ENCODE measurements around the gene TRAF4.
"Not testable (repeated sequence)": the region's sequence is repeated elsewhere in the genome, so short reads cannot be mapped to it uniquely, and the experiment has no call there.

Gene TRAF4

GRCh38 chr17:28714281-28714680 is 29.5 kb upstream of the TRAF4 start:
- no peak for DNase-seq (ENCODE audit: low read depth in 2 of 2)

GRCh38 chr17:28715217-28715616 is 28.6 kb upstream of the TRAF4 start:
- DNase-seq (ENCODE audit: low read depth in 2 of 2): no peak

GRCh38 chr17:28716740-28717577 is 26.9 kb upstream of the TRAF4 start:
- no peak for DNase-seq (ENCODE audit: low read depth in 2 of 2)

GRCh38 chr17:28717578-28718332 is 26.1 kb upstream of the TRAF4 start, which contains the start of gene RAB34:
Gene RAB34 (minus strand): TSS chr17:28717868. CDS start chr17:28717266, 602 bp downstream.
- no peak for DNase-seq (ENCODE audit: low read depth in 2 of 2)

DNA sequence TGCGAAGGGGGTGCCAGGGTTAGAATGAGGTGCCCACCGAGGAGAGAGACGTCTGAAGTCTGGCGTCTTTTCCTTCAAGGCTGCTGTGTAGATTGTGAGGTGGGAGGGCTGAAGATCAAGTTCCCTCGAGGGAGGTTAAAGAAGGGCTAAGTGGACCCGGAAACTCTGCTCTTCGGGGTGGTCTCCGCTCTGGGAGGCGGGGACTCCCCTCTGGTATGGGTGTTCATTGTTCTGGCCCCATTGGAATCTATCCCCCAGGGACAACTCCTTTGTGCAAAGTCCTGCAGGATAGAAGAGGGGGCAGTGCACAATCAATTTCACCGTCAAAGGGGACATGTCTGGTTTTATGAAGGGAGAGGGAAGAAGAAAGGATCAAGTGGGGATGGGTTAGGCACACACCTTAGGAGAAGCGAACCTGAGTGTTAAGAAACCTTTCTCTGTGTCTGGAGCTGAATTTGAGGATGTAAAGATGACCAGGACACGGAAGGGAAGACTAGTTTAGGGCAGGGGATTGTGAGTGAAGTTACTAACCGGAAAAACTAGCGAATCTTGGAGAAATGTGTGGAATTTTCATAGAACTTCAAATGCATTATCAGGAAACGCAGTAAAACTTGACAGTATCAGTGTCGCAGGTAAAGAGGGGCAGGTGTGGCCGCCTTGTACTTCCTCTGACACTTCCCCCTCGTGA is 25.3 kb upstream of the TRAF4 start:
- DNase-seq (ENCODE audit: low read depth in 2 of 2): no peak

DNA sequence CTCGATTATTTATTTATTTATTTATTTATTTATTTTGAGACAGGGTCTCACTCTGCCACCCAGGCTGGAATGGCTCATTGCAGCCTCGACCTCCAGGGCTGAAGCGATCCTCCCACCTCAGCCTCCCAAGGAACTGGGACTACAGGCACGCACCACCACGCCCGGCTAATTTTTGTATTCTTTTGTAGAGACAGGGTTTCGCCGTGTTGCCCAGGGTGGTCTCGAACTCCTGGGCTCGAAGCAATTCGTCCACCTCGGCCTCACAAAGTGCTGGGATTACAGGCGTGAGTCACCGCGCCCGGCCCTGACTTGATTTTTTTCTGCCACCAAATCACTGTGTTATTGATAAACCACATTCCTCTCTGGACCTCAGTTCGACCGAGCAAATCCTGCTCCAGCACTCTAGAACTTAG is 24.8 kb upstream of the TRAF4 start:
- DNase-seq (ENCODE audit: low read depth in 2 of 2): no peak

DNA sequence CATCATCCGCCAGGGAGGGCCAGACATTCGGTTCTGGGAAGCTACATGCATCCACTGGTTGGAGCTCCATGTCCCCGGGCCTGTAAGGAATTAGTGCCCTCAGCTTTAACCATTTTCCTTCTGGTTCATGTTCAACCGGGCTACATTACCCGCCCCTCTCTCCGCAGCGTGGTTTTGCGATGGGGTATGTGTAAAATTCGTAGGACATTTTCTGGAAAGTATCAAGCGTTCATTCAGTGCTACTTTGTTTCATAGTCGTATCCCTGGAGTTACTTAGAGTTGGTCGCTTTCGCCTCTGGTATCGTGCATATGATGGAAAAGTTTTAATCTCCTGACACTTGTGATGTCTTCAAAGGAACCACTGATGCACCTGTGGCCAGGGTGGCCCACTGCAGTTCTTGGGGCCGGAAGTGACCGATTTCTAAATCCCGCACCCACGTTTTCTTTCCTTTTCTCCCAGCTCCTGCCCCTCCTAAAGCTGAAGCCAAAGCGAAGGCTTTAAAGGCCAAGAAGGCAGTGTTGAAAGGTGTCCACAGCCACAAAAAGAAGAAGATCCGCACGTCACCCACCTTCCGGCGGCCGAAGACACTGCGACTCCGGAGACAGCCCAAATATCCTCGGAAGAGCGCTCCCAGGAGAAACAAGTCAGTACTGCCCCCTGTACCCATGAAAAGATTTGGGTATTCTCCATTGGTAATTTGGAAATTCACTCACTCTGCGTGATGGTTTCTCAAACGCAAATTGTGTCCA is 23.4 kb upstream of the TRAF4 start:
- no peak for DNase-seq (ENCODE audit: low read depth in 2 of 2)

GRCh38 chr17:28720997-28721329 is 22.8 kb upstream of the TRAF4 start:
- DNase-seq (ENCODE audit: low read depth in 2 of 2): not testable (repeated sequence)

- DNase-seq (ENCODE audit: low read depth in 2 of 2): no peak
These were observed 21.2 kb upstream of the TRAF4 start for GRCh38 chr17:28722417-28723158.

GRCh38 chr17:28723159-28723835 is 20.5 kb upstream of the TRAF4 start:
- DNase-seq (ENCODE audit: low read depth in 2 of 2): no peak

DNA sequence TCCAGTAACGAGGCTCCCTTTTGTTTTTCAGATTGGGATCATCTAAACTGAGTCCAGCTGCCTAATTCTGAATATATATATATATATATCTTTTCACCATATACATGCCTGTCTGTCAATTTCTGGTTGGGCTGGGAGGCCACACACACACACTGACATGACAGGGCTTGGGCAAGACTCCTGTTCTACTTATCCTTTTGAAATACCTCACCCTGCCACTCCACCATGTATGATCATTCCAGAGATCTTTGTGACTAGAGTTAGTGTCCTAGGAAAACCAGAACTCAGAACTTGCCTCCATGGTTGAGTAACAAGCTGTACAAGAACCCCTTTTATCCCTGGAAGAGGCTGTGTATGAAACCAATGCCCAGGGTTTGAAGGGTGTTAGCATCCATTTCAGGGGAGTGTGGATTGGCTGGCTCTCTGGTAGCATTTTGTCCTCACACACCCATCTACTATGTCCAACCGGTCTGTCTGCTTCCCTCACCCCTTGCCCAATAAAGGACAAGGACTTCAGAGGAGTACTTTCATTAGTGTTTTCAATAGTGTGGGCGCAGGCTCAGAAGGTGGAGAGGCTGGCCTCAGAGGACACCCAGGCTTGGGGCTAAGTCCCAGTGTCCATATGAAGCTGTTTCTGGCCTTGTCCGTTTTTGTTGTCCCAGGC is 19.8 kb upstream of the TRAF4 start:
- DNase-seq (ENCODE audit: low read depth in 2 of 2): not testable (repeated sequence)

- peak in 1 of 2 donors; percentile 30 for DNase-seq (ENCODE audit: low read depth in 2 of 2)
These were observed 19.2 kb upstream of the TRAF4 start for GRCh38 chr17:28724500-28725165.

GRCh38 chr17:28725166-28725659 is 18.6 kb upstream of the TRAF4 start:
- DNase-seq (ENCODE audit: low read depth in 2 of 2): no peak

GRCh38 chr17:28725660-28726225 is 18.1 kb upstream of the TRAF4 start:
- DNase-seq (ENCODE audit: low read depth in 2 of 2): peak; percentile 36 to 56

GRCh38 chr17:28726226-28726626 is 17.6 kb upstream of the TRAF4 start, which contains the start of gene TLCD1:
Gene TLCD1 (minus strand): TSS chr17:28726233. CDS start chr17:28726097, 136 bp downstream.
- peak; percentile 54 to 69 for DNase-seq (ENCODE audit: low read depth in 2 of 2)

DNA sequence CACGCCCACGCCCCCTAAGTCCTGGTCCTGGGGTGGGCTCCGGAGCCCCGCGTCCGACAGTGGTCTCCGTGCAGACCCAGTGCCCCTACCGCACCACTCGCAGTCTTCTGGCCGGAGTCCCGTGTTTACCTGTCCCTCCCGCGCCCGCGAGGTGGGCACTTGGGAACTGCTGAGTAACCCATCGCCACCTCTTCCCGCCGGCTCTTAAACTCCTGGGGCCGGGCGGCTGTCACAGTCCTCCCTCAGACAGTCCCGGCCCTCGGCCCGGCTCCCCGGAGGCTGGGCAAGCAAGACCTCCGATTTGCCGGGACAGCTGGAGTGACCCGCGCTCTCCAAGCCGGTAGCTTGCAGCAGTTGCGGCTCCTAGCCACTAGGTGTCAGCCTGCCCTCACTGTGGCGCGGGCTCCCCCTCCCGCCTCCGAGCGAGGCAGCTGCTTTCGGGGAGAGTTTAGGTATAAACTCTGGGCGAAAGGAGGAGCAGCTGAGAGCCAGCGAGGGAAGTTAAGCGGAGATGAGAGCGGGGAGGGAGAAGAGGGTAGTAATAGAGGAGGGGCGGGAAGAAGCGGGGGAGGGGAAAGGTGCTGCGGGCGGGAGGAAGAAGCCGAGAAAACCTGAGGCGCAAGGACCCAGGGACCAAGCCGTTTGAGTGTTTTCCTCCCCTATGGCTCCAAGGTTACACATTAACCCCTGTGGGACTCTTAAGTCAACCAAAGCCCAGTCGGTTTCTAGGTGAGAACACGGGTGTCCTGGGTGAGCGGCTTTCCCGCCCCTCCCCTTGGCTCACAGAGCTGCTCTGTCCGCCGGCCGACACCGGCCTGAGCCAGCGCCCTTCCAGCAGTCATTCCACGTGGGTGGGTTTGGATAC is 17.0 kb upstream of the TRAF4 start:
- DNase-seq (ENCODE audit: low read depth in 2 of 2): peak; percentile 90 to 92

DNA sequence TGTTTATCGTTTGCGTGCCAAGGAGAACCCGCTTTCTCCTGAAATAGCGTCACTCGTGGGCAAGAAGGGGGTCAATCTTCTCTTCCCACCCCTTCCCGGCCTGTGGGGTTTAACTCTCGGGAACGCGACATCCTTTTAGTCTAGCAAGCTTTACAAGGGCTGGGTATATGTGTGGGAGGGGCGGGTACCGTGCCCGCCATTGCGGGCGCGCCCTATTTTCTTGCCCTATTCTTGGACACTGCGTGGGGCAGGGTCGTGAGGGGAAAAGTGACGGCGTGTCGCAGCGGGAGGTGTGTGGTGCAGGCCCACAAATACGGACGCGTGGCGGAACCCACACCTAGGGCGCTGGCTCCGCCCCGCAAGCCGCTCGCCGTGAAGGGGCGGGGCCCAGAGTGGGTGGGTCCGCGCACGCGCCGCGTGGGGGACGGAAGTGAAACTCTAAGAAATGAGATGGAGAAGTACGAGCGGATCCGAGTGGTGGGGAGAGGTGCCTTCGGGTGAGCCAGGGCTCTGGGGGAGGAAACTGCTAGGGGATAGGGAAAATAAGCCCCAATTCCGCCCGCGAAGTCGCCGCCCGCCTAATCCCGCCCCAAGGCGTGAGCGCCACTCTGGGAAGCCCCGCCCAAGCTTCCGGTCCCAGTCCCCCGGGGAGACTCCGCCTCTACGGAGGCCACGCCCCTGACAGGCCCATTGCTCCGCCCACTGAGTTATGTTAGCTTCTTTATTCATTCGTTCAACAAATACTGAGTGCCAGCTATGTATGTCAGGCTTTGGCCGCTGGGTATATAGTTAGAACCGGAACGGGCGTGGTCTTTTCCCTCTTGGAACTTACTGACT is 15.2 kb upstream of the TRAF4 start, which contains the start of gene NEK8:
Gene NEK8 (plus strand): TSS at position 425 of the 837 bp plus-strand sequence. CDS start 26 bp downstream, at position 451.
- DNase-seq (ENCODE audit: low read depth in 2 of 2): peak; percentile 97

Measured in activated CD4-positive, alpha-beta T cell treated with anti-CD3 and anti-CD28 coated beads for 24 hours (primary cell).